HG03432 (cell line): ENCODE measurements around the gene ACOT7.

Experiments
- ATAC-seq: cut with Tn5 transposase; IDR thresholded peaks from one replicate; pipeline ENCODE4 v1.9.1; 2021; ENCODE audit warnings: mild to moderate bottlenecking, moderate library complexity; ENCODE audit not compliant: unreplicated experiment

ACOT7 gene

GRCh38 chr1:6348511-6349191, 44.9 kb downstream of the ACOT7 start:
- no peak for ATAC-seq

- ATAC-seq, result no peak
Measured at GRCh38 chr1:6347641-6348487, 45.7 kb downstream of the ACOT7 start.

GRCh38 chr1:6345460-6345859, 48.1 kb downstream of the ACOT7 start:
- ATAC-seq, result no peak

- ATAC-seq, result no peak
Measured at GRCh38 chr1:6345009-6345408, 48.6 kb downstream of the ACOT7 start.

GRCh38 chr1:6343506-6344405, 49.8 kb downstream of the ACOT7 start:
- no peak for ATAC-seq

- no peak for ATAC-seq
Measured at GRCh38 chr1:6342056-6342455, 51.5 kb downstream of the ACOT7 start.

GRCh38 chr1:6338695-6339094, 54.9 kb downstream of the ACOT7 start:
- ATAC-seq, result no peak

- no peak for ATAC-seq
Measured at GRCh38 chr1:6336776-6337622, 56.6 kb downstream of the ACOT7 start.

- no peak for ATAC-seq
Measured at GRCh38 chr1:6334261-6334993, 59.1 kb downstream of the ACOT7 start.

GRCh38 chr1:6332821-6333220, 60.7 kb downstream of the ACOT7 start:
- ATAC-seq, result no peak

GRCh38 chr1:6331543-6332273, 61.9 kb downstream of the ACOT7 start:
- no peak for ATAC-seq

- no peak for ATAC-seq
Measured at GRCh38 chr1:6330410-6330911, 63.1 kb downstream of the ACOT7 start.

- ATAC-seq, result no peak
Measured at GRCh38 chr1:6329851-6330250, 63.7 kb downstream of the ACOT7 start.

GRCh38 chr1:6329396-6329795, 64.2 kb downstream of the ACOT7 start:
- ATAC-seq, result no peak

- ATAC-seq, result no peak
Measured at GRCh38 chr1:6328696-6329095, 64.9 kb downstream of the ACOT7 start.

- no peak for ATAC-seq
Measured at GRCh38 chr1:6328091-6328490, 65.5 kb downstream of the ACOT7 start.

GRCh38 chr1:6325482-6325881, 68.1 kb downstream of the ACOT7 start:
- no peak for ATAC-seq

- no peak for ATAC-seq
Measured at GRCh38 chr1:6322161-6322560, 71.4 kb downstream of the ACOT7 start.

- no peak for ATAC-seq
Measured at GRCh38 chr1:6321205-6321604, 72.4 kb downstream of the ACOT7 start.
